LNCAP (cell line): ENCODE measurements around the gene IFRD2.

Experiments
- CTCF ChIP-seq: fragments of 450-650 bp; IDR thresholded peaks from 2 replicates; pipeline ENCODE4 v1.5.1; 2017; ENCODE audit warnings: mild to moderate bottlenecking

IFRD2 gene

GRCh38 chr3:50300681-50301254, 8.5 kb upstream of the IFRD2 start:
- TF ChIP-seq CTCF, result no peak

- no peak for TF ChIP-seq CTCF
Observed at GRCh38 chr3:50299929-50300680, 7.9 kb upstream of the IFRD2 start.

GRCh38 chr3:50299638-50299928, 7.4 kb upstream of the IFRD2 start:
- no peak for TF ChIP-seq CTCF

GRCh38 chr3:50298836-50299637, 6.8 kb upstream of the IFRD2 start, which contains the start of the genes HYAL3 and NAA80:
Gene HYAL3 (minus strand): TSS chr3:50299405. CDS start chr3:50295602, 3,803 bp downstream.
Gene NAA80 (minus strand): TSS chr3:50299405. CDS start chr3:50297463, 1,942 bp downstream.
- peak; percentile 40; the same call in 1 of the 2 replicates for TF ChIP-seq CTCF

- TF ChIP-seq CTCF, result no peak
Observed at GRCh38 chr3:50297896-50298725, 5.9 kb upstream of the IFRD2 start.

GRCh38 chr3:50297384-50297775, 5.2 kb upstream of the IFRD2 start:
- TF ChIP-seq CTCF, result no peak
